H1 (cell line): ENCODE results near the gene ABL1. TPM values are rescaled to one million over a fixed set of nuclear protein-coding genes. Genes with fewer than 3 reads are reported as not detected.

Source experiments
- CTCF ChIA-PET: fragments of 300-600 bp; sonication (Branson Sonifier 250); formaldehyde crosslinking; loops from one replicate; lab custom pipeline; 2021; ENCODE audit not compliant: partially characterized antibody; lab: Charles Lee
- POLR2A ChIA-PET: fragments of 300-600 bp; sonication (Branson Sonifier 250); formaldehyde crosslinking; loops from one replicate; lab custom pipeline; 2021; ENCODE audit warnings: inconsistent platforms; ENCODE audit not compliant: partially characterized antibody; lab: Charles Lee
- DNase-seq, 2 experiments: peaks; one replicate each; pipeline versions ENCODE4 v3.0.0 to v3.0.0-alpha.2; 2010 to 2022; ENCODE audit warnings: low spot score in 2 of 2, low read depth in 1 of 2, mixed read lengths in 1 of 2
- FAIRE-seq: peaks from 2 replicates; lab custom pipeline; 2011; peaks lifted over from hg19 to GRCh38; lab: Jason Lieb, UNC
- H2AFZ ChIP-seq: 2 replicates; pipeline ENCODE4 v1.8.1; 2012; ENCODE audit warnings: low read length, inconsistent platforms
- H2AK5ac ChIP-seq: 2 replicates; pipeline ENCODE4 v1.6.1; 2013; ENCODE audit warnings: low read depth, low read length
- H2BK120ac ChIP-seq: replicated peaks from 2 replicates; pipeline ENCODE3; 2013; ENCODE audit warnings: low read depth, low read length, inconsistent platforms
- H2BK12ac ChIP-seq: 2 replicates; pipeline ENCODE4 v1.6.1; 2013; ENCODE audit warnings: low read depth, low read length
- H2BK15ac ChIP-seq: 2 replicates; pipeline ENCODE4 v1.6.1; 2013; ENCODE audit warnings: low read length
- H2BK20ac ChIP-seq: 2 replicates; pipeline ENCODE4 v1.6.1; 2013; ENCODE audit warnings: low read length
- H2BK5ac ChIP-seq: 2 replicates; pipeline ENCODE4 v1.6.1; 2013; ENCODE audit warnings: low read depth, low read length
- H3K14ac ChIP-seq: 2 replicates; pipeline ENCODE4 v1.6.1; 2013; ENCODE audit warnings: inconsistent platforms; ENCODE audit not compliant: insufficient read length
- H3K18ac ChIP-seq: 2 replicates; pipeline ENCODE4 v1.6.1; 2013; ENCODE audit warnings: low read length; ENCODE audit errors: extremely low read depth
- H3K23ac ChIP-seq: 2 replicates; pipeline ENCODE4 v1.6.1; 2013; ENCODE audit warnings: inconsistent platforms; ENCODE audit not compliant: insufficient read length
- H3K23me2 ChIP-seq: 2 replicates; pipeline ENCODE4 v1.6.1; 2013; ENCODE audit warnings: low read depth, low read length
- H3K27ac ChIP-seq: 2 replicates; pipeline ENCODE4 v1.6.1; 2011; ENCODE audit warnings: low read depth, low read length, inconsistent platforms
- H3K27me3 ChIP-seq, 4 experiments: replicated peaks in 1 of 4; 1 replicate in 1 of 4; 2 replicates in 3 of 4; pipeline versions ENCODE4 v1.6.1 to v1.8.1; 2011 to 2013; ENCODE audit warnings: low read length in 3 of 4, mild to moderate bottlenecking in 3 of 4, inconsistent platforms in 2 of 4, mixed read lengths in 2 of 4, moderate library complexity in 1 of 4; ENCODE audit not compliant: control insufficient read depth in 3 of 4, insufficient read depth in 3 of 4; ENCODE audit errors: extremely low read depth in 1 of 4
- H3K36me3 ChIP-seq, 4 experiments: 2 replicates each; pipeline versions ENCODE4 v1.6.1 to v1.8.1; 2011 to 2013; ENCODE audit warnings: mild to moderate bottlenecking in 4 of 4, low read length in 3 of 4, moderate library complexity in 2 of 4, control low read depth in 1 of 4, inconsistent platforms in 1 of 4; ENCODE audit not compliant: insufficient read depth in 4 of 4, control insufficient read depth in 2 of 4
- H3K4ac ChIP-seq: replicated peaks from 2 replicates; pipeline ENCODE3; 2013; ENCODE audit warnings: low read length, low read depth, mixed read lengths, inconsistent platforms; ENCODE audit not compliant: insufficient read length
- H3K4me1 ChIP-seq, 4 experiments: replicated peaks in 1 of 4; 1 replicate in 1 of 4; 2 replicates in 3 of 4; pipeline versions ENCODE4 v1.6.1 to v1.8.1; 2011 to 2013; ENCODE audit warnings: low read length in 3 of 4, inconsistent platforms in 2 of 4, mixed read lengths in 1 of 4; ENCODE audit not compliant: insufficient read depth in 4 of 4, control insufficient read depth in 3 of 4
- H3K4me2 ChIP-seq, 2 experiments: 2 replicates each; pipeline versions ENCODE4 v1.6.1 to v1.8.1; 2011 to 2013; ENCODE audit warnings: low read depth in 2 of 2, low read length in 2 of 2, control low read depth in 1 of 2, inconsistent platforms in 1 of 2, mild to moderate bottlenecking in 1 of 2; ENCODE audit not compliant: insufficient read depth in 1 of 2
- H3K4me3 ChIP-seq, 4 experiments: fragments of 200-600, 300-600 bp in 1 of 4; sonication (generic), shearing (Covaris generic), sonication (Bioruptor Twin) in 1 of 4; 2 replicates each; pipeline versions ENCODE4 v1.5.1 to v1.8.1; 2011 to 2016; ENCODE audit warnings: low read length in 4 of 4, low read depth in 3 of 4, control low read depth in 2 of 4, inconsistent platforms in 2 of 4, mild to moderate bottlenecking in 2 of 4, mixed read lengths in 1 of 4, moderate library complexity in 1 of 4; ENCODE audit not compliant: insufficient read depth in 2 of 4; ENCODE audit errors: extremely low read depth in 1 of 4
- H3K56ac ChIP-seq: replicated peaks from 2 replicates; pipeline ENCODE3; 2013; ENCODE audit warnings: low read depth, mild to moderate bottlenecking, mixed read lengths, low read length, inconsistent platforms; ENCODE audit not compliant: insufficient read length
- H3K79me1 ChIP-seq: 2 replicates; pipeline ENCODE4 v1.6.1; 2013; ENCODE audit warnings: low read depth, low read length, control low read depth
- H3K79me2 ChIP-seq, 2 experiments: 2 replicates each; pipeline versions ENCODE4 v1.6.1 to v1.8.1; 2012 to 2013; ENCODE audit warnings: low read length in 2 of 2, mild to moderate bottlenecking in 2 of 2, inconsistent platforms in 1 of 2; ENCODE audit not compliant: insufficient read depth in 2 of 2, control insufficient read depth in 1 of 2
- H3K9ac ChIP-seq, 4 experiments: replicated peaks in 1 of 4; 1 replicate in 1 of 4; 2 replicates in 3 of 4; pipeline versions ENCODE4 v1.6.1 to v1.8.1; 2011 to 2013; ENCODE audit warnings: low read depth in 3 of 4, low read length in 3 of 4, control low read depth in 2 of 4, mild to moderate bottlenecking in 2 of 4, moderate library complexity in 2 of 4, inconsistent platforms in 1 of 4; ENCODE audit errors: extremely low read depth in 1 of 4
- H3K9me3 ChIP-seq, 2 experiments: 2 replicates each; pipeline versions ENCODE4 v1.6.1 to v1.8.1; 2012 to 2013; ENCODE audit warnings: mild to moderate bottlenecking in 2 of 2, moderate library complexity in 2 of 2, control low read depth in 1 of 2, inconsistent platforms in 1 of 2, low read depth in 1 of 2, low read length in 1 of 2, mixed read lengths in 1 of 2; ENCODE audit not compliant: insufficient read depth in 2 of 2
- H4K20me1 ChIP-seq, 2 experiments: replicated peaks in 1 of 2; 2 replicates each; pipeline versions ENCODE3 to v1.8.1; 2011 to 2013; ENCODE audit warnings: inconsistent platforms in 2 of 2, low read length in 2 of 2, mild to moderate bottlenecking in 1 of 2; ENCODE audit not compliant: insufficient read depth in 2 of 2, control insufficient read depth in 1 of 2
- H4K5ac ChIP-seq: 2 replicates; pipeline ENCODE4 v1.6.1; 2013; ENCODE audit warnings: low read length, low read depth, mixed read lengths, inconsistent platforms; ENCODE audit not compliant: insufficient read length
- H4K8ac ChIP-seq: 2 replicates; pipeline ENCODE4 v1.8.0; 2013; ENCODE audit warnings: mild to moderate bottlenecking, moderate library complexity, low read length, inconsistent platforms; ENCODE audit not compliant: insufficient read depth; ENCODE audit errors: extremely low read depth
- H4K91ac ChIP-seq: replicated peaks from 2 replicates; pipeline ENCODE3; 2013; ENCODE audit warnings: low read length, mixed read lengths, inconsistent platforms; ENCODE audit not compliant: insufficient read length
- ASH2L ChIP-seq: fragments of 200-600, 300-600 bp; sonication (generic); IDR thresholded peaks from one replicate; pipeline ENCODE4 v1.7.1; 2017; ENCODE audit warnings: low read length
- CREB1 ChIP-seq: IDR thresholded peaks from 2 replicates; pipeline ENCODE4 v1.6.1; 2012; ENCODE audit warnings: inconsistent platforms
- EZH2 ChIP-seq: fragments of 200-600 bp; sonication (generic); IDR thresholded peaks from 2 replicates; pipeline ENCODE4 v1.7.1; 2012; ENCODE audit warnings: low read depth, mild to moderate bottlenecking, moderate library complexity, low read length, inconsistent platforms; ENCODE audit not compliant: severe bottlenecking
- HDAC2 ChIP-seq, 2 experiments: fragments of 300-600 bp in 1 of 2; sonication (generic) in 1 of 2; IDR thresholded peaks; 2 replicates each; pipeline ENCODE4 v1.6.1; 2011 to 2012; ENCODE audit warnings: low read depth in 2 of 2, low read length in 2 of 2, mild to moderate bottlenecking in 2 of 2, moderate library complexity in 2 of 2, borderline replicate concordance in 1 of 2, inconsistent platforms in 1 of 2
- KDM1A ChIP-seq: fragments of 200-600, 300-600 bp; sonication (generic); IDR thresholded peaks from 2 replicates; pipeline ENCODE4 v1.7.1; 2016; ENCODE audit warnings: mild to moderate bottlenecking, low read length, borderline replicate concordance
- RAD21 ChIP-seq, 2 experiments: IDR thresholded peaks in 1 of 2; conservative IDR thresholded peaks in 1 of 2; 2 replicates each; pipeline ENCODE4 v1.6.1; 2011; ENCODE audit warnings: low read depth in 2 of 2, low read length in 2 of 2, improper control_type of control experiment in 1 of 2, inconsistent platforms in 1 of 2, mild to moderate bottlenecking in 1 of 2, moderate library complexity in 1 of 2
- SP4 ChIP-seq: IDR thresholded peaks from 2 replicates; pipeline ENCODE4 v1.6.1; 2012; ENCODE audit warnings: low read length, inconsistent platforms
- WGBS, 2 experiments: shearing (Covaris generic) in 1 of 2; methylation state at CpG; one replicate each; pipeline versions ENCODE4 v1.1.6 to v1.1.7; 2013 to 2015; ENCODE audit warnings: low lambda C conversion rate in 2 of 2, mixed read lengths in 2 of 2, inconsistent platforms in 1 of 2, low coverage in 1 of 2, missing lambda C conversion rate in 1 of 2; ENCODE audit not compliant: insufficient replicate concordance in 2 of 2, insufficient coverage in 1 of 2, insufficient read length in 1 of 2; ENCODE audit errors: extremely low coverage in 1 of 2, missing lambda C conversion rate in 1 of 2; 5-methylcytosine and 5-hydroxymethylcytosine counted together
- polyA plus RNA-seq, 7 experiments: library from polyadenylated mRNA; depleted of rRNA in 3 of 7; stranded (reverse) in 5 of 7; unstranded in 2 of 7; fragments of >200 nt in 5 of 7; fragments of 200-250 nt in 2 of 7; gene quantifications; 1 replicate in 5 of 7; 2 replicates in 1 of 7; 4 replicates in 1 of 7; pipeline versions ENCODE4 v1.2.1 to v1.2.3, GENCODE V29; 2011 to 2013; ENCODE audit warnings: missing spikeins in 2 of 7, mixed read lengths in 2 of 7
- total RNA-seq: library from RNA; stranded (reverse); fragmentation: NEBNext Ultra II Directional; extraction: Animal tissue kit (Norgen Biotek cat#: 25700); gene quantifications from 2 replicates; pipeline ENCODE4 v1.2.1, GENCODE V29; 2021

The ABL1 gene
- total and polyA plus RNA-seq, 2 of the 8 experiments (the other 6 are each of a cell fraction or from before 2014, with no cell fraction given) = 35.3 to 104 TPM

GRCh38 chr9:130884542-130885483, 49.8 kb downstream of the ABL1 start:
- H2BK5ac ChIP-seq = peak overlapping the region; percentile 93; the same call in 1 of the 2 replicates
- no peak overlapping the region for H3K14ac ChIP-seq
- H3K27me3 ChIP-seq = no peaks in the 10 kb centered on the region
- no peak for TF ChIP-seq CREB1
- no peak for TF ChIP-seq KDM1A
- TF ChIP-seq EZH2 = no peak
- TF ChIP-seq HDAC2 (IDR thresholded peaks at IDR 0.05; ENCODE audit: borderline replicate concordance in 1 of 2, low read depth in 2 of 2, low read length in 2 of 2) = no peak
- no peak for TF ChIP-seq SP4
- TF ChIP-seq ASH2L = no peak
- TF ChIP-seq RAD21 (IDR thresholded peaks at IDR 0.05 in 1 of 2, conservative IDR thresholded peaks at IDR 0.05 in 1 of 2; ENCODE audit: low read depth in 2 of 2, low read length in 2 of 2) = no peak
- H2BK15ac ChIP-seq = no peak overlapping the region
- no peak overlapping the region for H2BK120ac ChIP-seq
- H2AFZ ChIP-seq = no peak overlapping the region
- H2AK5ac ChIP-seq = no peak overlapping the region
- H3K56ac ChIP-seq = no peak overlapping the region
- no peak for FAIRE-seq
- H2BK12ac ChIP-seq = no peak overlapping the region
- H3K4me3 ChIP-seq = no peak overlapping the region
- no peak overlapping the region for H3K4ac ChIP-seq
- no peak overlapping the region for H3K18ac ChIP-seq
- 0 out of 2 replicates have a peak, but pooled peaks cover 3% of the 10 kb centered on the region for H3K79me1 ChIP-seq
- H4K20me1 ChIP-seq = peaks cover 0 to 10% of the 10 kb centered on the region in 2 experiments
- no peak overlapping the region for H3K23ac ChIP-seq
- no peak overlapping the region for H3K4me2 ChIP-seq
- no peak overlapping the region for H2BK20ac ChIP-seq
- H3K9me3 ChIP-seq = no peaks in the 10 kb centered on the region
- H4K91ac ChIP-seq = no peak overlapping the region
- H4K8ac ChIP-seq = no peak overlapping the region
- no peaks in the 10 kb centered on the region for H3K4me1 ChIP-seq
- ChIA-PET CTCF (interaction anchor here (0.7 to 5.6 kb wide), 17 partner anchors 9 to 183 kb away, joined by 3 to 29 read pairs (median 5); no protein-coding TSS in a partner anchor), POLR2A (interaction anchor here (1.0 to 1.4 kb wide), 4 partner anchors 9 to 47 kb away, joined by 3 read pairs; no protein-coding TSS in a partner anchor)
- no peak overlapping the region; the same call in 1 of the 2 replicates for H3K27ac ChIP-seq
- H3K36me3 ChIP-seq = peaks cover 33 to 79% (median 66%) of the 10 kb centered on the region in 4 experiments
- H3K9ac ChIP-seq = no peak overlapping the region; a peak in 2 of 7 replicates
- 92% methylated on average over 46 of the region's 47 CpGs; no CpG with 5 or more reads in 1 of the 2 experiments for WGBS, 2 experiments
- no peaks in the 10 kb centered on the region for H3K79me2 ChIP-seq
- DNase-seq = no peak
- no peak overlapping the region for H4K5ac ChIP-seq
- H3K23me2 ChIP-seq = no peaks in the 10 kb centered on the region
